PC-3 (cell line): ENCODE measurements around the gene PDGFC. TPM values are rescaled to one million over a fixed set of nuclear protein-coding genes. Genes with fewer than 3 reads are reported as not detected.

Experiments used
- ATAC-seq: fragments of 200-7000 bp; cut with Tn5 transposase; 2 replicates; pipeline ENCODE4 v1.9.1; 2020; ENCODE audit warnings: mild to moderate bottlenecking, moderate library complexity
- BruUV-seq: library from RNA; stranded (reverse); fragments of 400-500 nt; replicated peaks from 2 replicates; lab custom pipeline; 2021; lab: Mats Ljungman, UMichigan
- CTCF ChIA-PET: fragments of 300-600 bp; sonication (Branson Sonifier 250); formaldehyde crosslinking; loops from one replicate; lab custom pipeline; 2022; ENCODE audit warnings: antibody characterized with exemption; lab: Charles Lee
- POLR2A ChIA-PET: fragments of 300-600 bp; sonication (Branson Sonifier 250); formaldehyde crosslinking; loops from one replicate; lab custom pipeline; 2022; ENCODE audit warnings: antibody characterized with exemption; ENCODE audit not compliant: unreplicated experiment; lab: Charles Lee
- DNase-seq: peaks from one replicate; pipeline ENCODE4 v3.0.0-alpha.2; 2015
- H2AFZ ChIP-seq: fragments of 300-600 bp; sonication (generic); 2 replicates; pipeline ENCODE4 v1.6.0; 2016; ENCODE audit warnings: antibody characterized with exemption, low read length
- H3F3A ChIP-seq: fragments of 300-600 bp; sonication (generic); one replicate; pipeline ENCODE4 v1.6.0; 2017; ENCODE audit warnings: antibody characterized with exemption, low read length, control low read depth, mild to moderate bottlenecking; ENCODE audit not compliant: unreplicated experiment
- H3K27ac ChIP-seq: fragments of 300-600 bp; sonication (generic); 2 replicates; pipeline ENCODE4 v1.5.1; 2016; ENCODE audit warnings: mild to moderate bottlenecking, low read length
- H3K27me3 ChIP-seq: fragments of 300-600 bp; sonication (generic); 2 replicates; pipeline ENCODE4 v1.6.1; 2016; ENCODE audit warnings: low read length, mixed read lengths
- H3K36me3 ChIP-seq: fragments of 300-600 bp; sonication (generic); 2 replicates; pipeline ENCODE4 v1.6.1; 2016; ENCODE audit warnings: low read depth, mixed run types, low read length, mixed read lengths
- H3K4me1 ChIP-seq: fragments of 300-600 bp; sonication (generic); 2 replicates; pipeline ENCODE4 v1.5.1; 2016; ENCODE audit warnings: low read length; ENCODE audit not compliant: insufficient read depth
- H3K4me2 ChIP-seq: fragments of 300-600 bp; sonication (generic); 2 replicates; pipeline ENCODE4 v1.6.0; 2016; ENCODE audit warnings: low read length
- H3K4me3 ChIP-seq: fragments of 300-600 bp; sonication (generic); 2 replicates; pipeline ENCODE4 v1.5.1; 2016; ENCODE audit warnings: mild to moderate bottlenecking, low read length, mixed read lengths
- H3K79me2 ChIP-seq: fragments of 300-600 bp; sonication (generic); 2 replicates; pipeline ENCODE4 v1.6.1; 2017; ENCODE audit warnings: low read length, mixed read lengths
- H3K9ac ChIP-seq: fragments of 300-600 bp; sonication (generic); 2 replicates; pipeline ENCODE4 v1.6.0; 2016; ENCODE audit warnings: mild to moderate bottlenecking, low read length
- H3K9me2 ChIP-seq: fragments of 300-600 bp; sonication (generic); replicated peaks from 2 replicates; pipeline ENCODE4 v1.6.1; 2016; ENCODE audit warnings: mixed run types, low read length, mixed read lengths
- H3K9me3 ChIP-seq: fragments of 300-600 bp; sonication (generic); 2 replicates; pipeline ENCODE4 v1.6.1; 2016; ENCODE audit warnings: low read length, mixed read lengths
- H4K20me1 ChIP-seq: fragments of 300-600 bp; sonication (generic); 2 replicates; pipeline ENCODE4 v1.6.1; 2016; ENCODE audit warnings: low read length, mixed read lengths
- EZH2 ChIP-seq: fragments of 300-600 bp; sonication (generic); IDR thresholded peaks from one replicate; pipeline ENCODE4 v1.6.1; 2017; ENCODE audit warnings: antibody characterized with exemption, mild to moderate bottlenecking, low read length; ENCODE audit not compliant: unreplicated experiment
- EZH2phosphoT487 ChIP-seq: fragments of 300-600 bp; sonication (generic); IDR thresholded peaks from 2 replicates; pipeline ENCODE4 v1.6.1; 2018; ENCODE audit warnings: mild to moderate bottlenecking, antibody characterized with exemption, low read length, borderline replicate concordance
- intact Hi-C: fragments of 100-400 bp; cut with micrococcal nuclease; formaldehyde crosslinking; loops from 2 replicates; pipeline ENCODE4 v1.9.0; 2023
- total RNA-seq: library from RNA; depleted of rRNA; stranded (reverse); fragments of >200 nt; gene quantifications from 2 replicates; pipeline ENCODE4 v1.2.3, GENCODE V29; 2014
- TF ChIP-seq, protein P1 (sequence below): fragments of 300-600 bp; sonication (generic); conservative IDR thresholded peaks from 2 replicates; pipeline ENCODE4 v1.5.1; 2017; ENCODE audit warnings: antibody characterized with exemption, low read depth, mild to moderate bottlenecking, low read length

Gene PDGFC
- total RNA-seq, 1 experiment from 2014 or later, result 23.0 TPM

- ATAC-seq (no peak), DNase-seq (no peak)
- no TSS peak for BruUV-seq
- Histone ChIP-seq H2AFZ (no peak overlapping the region), H3K79me2 (peaks cover 99% of the 10 kb centered on the region), H3F3A (no peaks in the 10 kb centered on the region), H4K20me1 (no peaks in the 10 kb centered on the region), H3K27me3 (no peaks in the 10 kb centered on the region), H3K4me2 (peak overlapping the region; percentile 92), H3K36me3 (no peaks in the 10 kb centered on the region), H3K4me1 (peaks cover 73% of the 10 kb centered on the region), H3K9me3 (no peaks in the 10 kb centered on the region), H3K27ac (peak overlapping the region; percentile 86), H3K9me2 (no peaks in the 10 kb centered on the region), H3K4me3 (peak overlapping the region; percentile 9; the same call in 1 of the 2 replicates), H3K9ac (peak overlapping the region; percentile 21; the same call in 1 of the 2 replicates)
- POLR2A ChIA-PET, result interaction anchor here (0.6 kb wide), 1 partner anchor 77 kb away, joined by 3 read pairs; no protein-coding TSS in a partner anchor
- CTCF ChIA-PET, result no interaction called here
- intact Hi-C loops, result loop anchor here (5.0 kb wide), 2 partner anchors 165 to 180 kb away; no protein-coding TSS in a partner anchor
- TF ChIP-seq, protein P1, sequence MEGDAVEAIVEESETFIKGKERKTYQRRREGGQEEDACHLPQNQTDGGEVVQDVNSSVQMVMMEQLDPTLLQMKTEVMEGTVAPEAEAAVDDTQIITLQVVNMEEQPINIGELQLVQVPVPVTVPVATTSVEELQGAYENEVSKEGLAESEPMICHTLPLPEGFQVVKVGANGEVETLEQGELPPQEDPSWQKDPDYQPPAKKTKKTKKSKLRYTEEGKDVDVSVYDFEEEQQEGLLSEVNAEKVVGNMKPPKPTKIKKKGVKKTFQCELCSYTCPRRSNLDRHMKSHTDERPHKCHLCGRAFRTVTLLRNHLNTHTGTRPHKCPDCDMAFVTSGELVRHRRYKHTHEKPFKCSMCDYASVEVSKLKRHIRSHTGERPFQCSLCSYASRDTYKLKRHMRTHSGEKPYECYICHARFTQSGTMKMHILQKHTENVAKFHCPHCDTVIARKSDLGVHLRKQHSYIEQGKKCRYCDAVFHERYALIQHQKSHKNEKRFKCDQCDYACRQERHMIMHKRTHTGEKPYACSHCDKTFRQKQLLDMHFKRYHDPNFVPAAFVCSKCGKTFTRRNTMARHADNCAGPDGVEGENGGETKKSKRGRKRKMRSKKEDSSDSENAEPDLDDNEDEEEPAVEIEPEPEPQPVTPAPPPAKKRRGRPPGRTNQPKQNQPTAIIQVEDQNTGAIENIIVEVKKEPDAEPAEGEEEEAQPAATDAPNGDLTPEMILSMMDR, result no peak
- no peak for TF ChIP-seq EZH2phosphoT487
- no peak for TF ChIP-seq EZH2
Observed at GRCh38 chr4:156956826-156957368, 14.7 kb downstream of the PDGFC start.

DNA sequence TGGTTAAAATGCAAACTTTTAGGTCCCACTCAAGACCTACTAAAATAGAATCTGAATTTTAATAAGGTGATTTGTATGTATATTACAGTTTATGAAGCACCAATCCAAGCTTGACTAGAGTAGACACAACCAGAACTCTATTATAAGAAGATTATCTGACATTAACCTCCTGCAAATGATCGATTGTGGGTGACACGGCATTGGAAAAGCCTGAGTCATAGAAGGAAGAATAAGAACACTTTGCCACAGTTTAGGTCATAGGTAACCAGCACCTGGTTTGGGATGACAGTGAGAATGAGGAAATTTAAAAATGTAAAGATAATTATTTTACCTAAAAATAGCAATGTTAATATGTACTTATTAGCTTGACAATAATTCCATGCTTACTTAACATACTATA lies 15.2 kb downstream of the PDGFC start:
- Histone ChIP-seq H3K27ac (peak overlapping the region; percentile 86; the same call in 1 of the 2 replicates), H3K4me1 (peaks cover 73% of the 10 kb centered on the region), H3K9ac (no peak overlapping the region), H3K9me3 (no peaks in the 10 kb centered on the region), H3K36me3 (no peaks in the 10 kb centered on the region), H3K4me3 (no peak overlapping the region), H3K27me3 (no peaks in the 10 kb centered on the region), H4K20me1 (no peaks in the 10 kb centered on the region), H3K4me2 (peak overlapping the region; percentile 92), H2AFZ (no peak overlapping the region), H3K9me2 (no peaks in the 10 kb centered on the region), H3K79me2 (peaks cover 99% of the 10 kb centered on the region), H3F3A (no peaks in the 10 kb centered on the region)
- POLR2A ChIA-PET, result no interaction called here
- intact Hi-C loops, result loop anchor here (5.0 kb wide), 2 partner anchors 164 to 179 kb away; no protein-coding TSS in a partner anchor
- no peak for ATAC-seq
- TF ChIP-seq EZH2 (no peak), EZH2phosphoT487 (no peak)
- TF ChIP-seq, protein P1, result no peak
- peak; percentile 25 for DNase-seq
- no TSS peak for BruUV-seq
- CTCF ChIA-PET, result no interaction called here

DNA sequence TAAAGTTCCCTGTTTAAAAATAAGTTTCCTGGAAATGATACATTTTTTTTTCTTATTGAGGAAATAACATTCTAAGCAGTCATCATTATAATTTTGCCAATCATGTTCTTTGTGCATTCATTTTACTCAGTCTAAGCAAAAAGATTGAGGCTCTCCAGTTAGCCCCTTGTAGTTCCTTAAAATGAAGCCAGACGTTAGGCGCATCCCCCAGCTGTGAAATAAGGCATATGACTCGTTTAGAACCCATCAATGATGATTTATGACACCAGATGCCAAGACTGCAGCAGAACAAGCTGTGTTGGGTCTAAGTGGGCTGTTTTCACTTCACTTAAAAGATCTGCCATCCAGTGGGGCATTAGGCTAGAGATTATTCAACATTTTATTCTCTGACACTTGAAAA lies 17.0 kb downstream of the PDGFC start:
- ATAC-seq (no peak), DNase-seq (no peak)
- Histone ChIP-seq H3F3A (no peaks in the 10 kb centered on the region), H3K9ac (no peak overlapping the region), H3K9me3 (no peaks in the 10 kb centered on the region), H3K9me2 (no peaks in the 10 kb centered on the region), H3K4me1 (peaks cover 76% of the 10 kb centered on the region), H3K27ac (no peak overlapping the region), H3K4me3 (no peak overlapping the region), H3K4me2 (no peak overlapping the region), H3K27me3 (no peaks in the 10 kb centered on the region), H3K79me2 (peaks cover 99% of the 10 kb centered on the region), H3K36me3 (no peaks in the 10 kb centered on the region), H2AFZ (no peak overlapping the region), H4K20me1 (no peaks in the 10 kb centered on the region)
- ChIA-PET POLR2A (no interaction called here), CTCF (no interaction called here)
- no TSS peak for BruUV-seq
- TF ChIP-seq, protein P1, result no peak
- TF ChIP-seq EZH2 (no peak), EZH2phosphoT487 (no peak)
- intact Hi-C loops, result no loop called here
